Right lobe of liver (tissue), 6 donors: ENCODE measurements around the gene DUOX2. TPM values are rescaled to one million over a fixed set of nuclear protein-coding genes. Genes with fewer than 3 reads are reported as not detected.
A peak's percentile ranks its signal among the peaks of the same experiment; 100 is the strongest.

Source experiments
- ATAC-seq, 4 donors: fragments of 200-7000 bp; cut with Tn5 transposase; one replicate each; pipeline ENCODE4 v1.9.1; 2020; ENCODE audit warnings: mild to moderate bottlenecking in 4 of 4, moderate library complexity in 4 of 4
- DNase-seq, 3 donors: peaks; one replicate each; pipeline ENCODE4 v3.0.0-alpha.2; 2020
- H3K27ac ChIP-seq, 3 donors: fragments of 200-600 bp; one replicate each; pipeline ENCODE4 v1.8.0; 2022
- H3K27me3 ChIP-seq, 2 donors: fragments of 200-600 bp; one replicate each; pipeline ENCODE4 v1.8.0; 2022
- H3K36me3 ChIP-seq, 4 donors: fragments of 200-600 bp; sonication (generic) in 1 of 4; one replicate each; pipeline versions ENCODE4 v1.5.1 to v1.8.0; 2017 to 2022; ENCODE audit warnings: control low read depth in 1 of 4
- H3K4me1 ChIP-seq, 4 donors: fragments of 200-600 bp; sonication (generic) in 1 of 4; one replicate each; pipeline versions ENCODE4 v1.5.1 to v1.8.0; 2017 to 2022; ENCODE audit warnings: control low read depth in 1 of 4
- H3K4me3 ChIP-seq, 3 donors: fragments of 200-600 bp; one replicate each; pipeline ENCODE4 v1.8.0; 2022
- H3K9me3 ChIP-seq, 4 donors: fragments of 200-600 bp; sonication (generic) in 1 of 4; one replicate each; pipeline versions ENCODE4 v1.5.1 to v1.8.0; 2017 to 2022; ENCODE audit warnings: control low read depth in 1 of 4
- POLR2A ChIP-seq: fragments of 450-650 bp; IDR thresholded peaks from one replicate; pipeline ENCODE4 v1.6.1; 2017; ENCODE audit warnings: antibody characterized with exemption, mild to moderate bottlenecking
- WGBS: methylation state at CpG from one replicate; pipeline ENCODE4 v1.1.6; 2018; ENCODE audit warnings: low coverage, low lambda C conversion rate; ENCODE audit not compliant: insufficient coverage; ENCODE audit errors: missing lambda C conversion rate; 5-methylcytosine and 5-hydroxymethylcytosine counted together
- intact Hi-C, 2 donors: fragments of 100-400 bp; cut with DNase I; formaldehyde crosslinking; loops; one replicate each; pipeline versions ENCODE4 v1.11.2 to v1.14.1; 2022
- long read RNA-seq: library from polyadenylated mRNA; unstranded; transcript quantifications from one replicate; pipeline ENCODE4 v2.0.0, GENCODE V29; 2019
- total RNA-seq, 6 experiments: library from RNA; depleted of rRNA in 2 of 6; stranded (reverse); fragments of >200 nt in 2 of 6; fragmentation: NEBNext Ultra II Directional in 3 of 6; extraction: Animal tissue kit (Norgen Biotek cat#: 25700) in 3 of 6; gene quantifications; one replicate each; pipeline versions ENCODE4 v1.1.0 to v1.2.4, GENCODE V29; 2016 to 2023
- TF ChIP-seq, protein P1 (sequence below), 4 donors: fragments of 200-600 bp in 3 of 4; fragments of 450-650 bp in 1 of 4; IDR thresholded peaks; one replicate each; pipeline versions ENCODE4 v1.5.1 to v1.8.0; 2016 to 2022; ENCODE audit warnings: antibody characterized with exemption in 4 of 4, mild to moderate bottlenecking in 2 of 4
- donor health status: DM: no; HTN: yes; CAD: no.
- donor health status: DM: no; HTN: no; CAD: no.
- donor health status: DM: no; HTN: no; CAD: no.
- donor health status: DM: no; HTN: yes; CAD: no.
- donor health status: DM: no; HTN: yes; CAD: no.

Gene DUOX2
- under 1 TPM in 5 of 6 experiments, not detected in 1; 0.02 to 0.93 (median 0.25) TPM for total RNA-seq
- long read RNA-seq = 0 reads

DNA sequence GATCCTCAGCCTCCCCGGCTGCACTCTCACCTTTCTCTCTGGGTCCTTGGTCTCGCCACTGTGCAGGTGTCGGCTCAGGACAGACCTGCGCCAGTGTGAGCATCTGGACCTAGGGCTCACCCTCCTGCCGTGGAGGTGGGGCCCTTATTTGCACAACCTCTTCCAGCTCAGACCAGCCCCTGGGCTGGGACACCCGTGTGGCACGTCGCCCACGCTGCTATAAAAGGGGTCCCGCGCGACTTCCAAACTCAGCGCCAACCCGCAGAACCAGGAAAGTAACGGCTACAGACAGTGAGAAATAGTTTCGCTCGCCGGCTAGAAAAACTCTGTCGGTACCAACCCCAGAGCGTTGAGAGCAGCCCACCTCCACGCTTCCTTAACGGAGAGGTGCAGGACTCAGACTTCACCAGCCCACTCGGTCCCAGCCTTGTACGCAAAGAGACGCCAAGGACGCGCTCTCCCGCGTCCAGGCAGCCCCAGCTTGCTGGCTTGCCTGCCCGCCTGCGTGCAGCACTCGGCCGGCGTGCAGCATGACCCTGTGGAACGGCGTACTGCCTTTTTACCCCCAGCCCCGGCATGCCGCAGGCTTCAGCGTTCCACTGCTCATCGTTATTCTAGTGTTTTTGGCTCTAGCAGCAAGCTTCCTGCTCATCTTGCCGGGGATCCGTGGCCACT, at the start of gene DUOX2, which contains the start of gene DUOXA2:
TSS of gene DUOX2 (minus strand) at position 97 of the 675 bp plus-strand sequence. CDS start 761 bp downstream, outside the sequence.
TSS of gene DUOXA2 (plus strand) at position 251 of the 675 bp plus-strand sequence. CDS start at position 531, 280 bp downstream.
- Histone ChIP-seq H3K27ac (no peak within 1 kb of the TSS), H3K4me3 (no peak within 1 kb of the TSS), H3K27me3 (peaks cover 4 to 13% of the 10 kb centered on the region in 2 donors), H3K9me3 (no peaks in the 10 kb centered on the region), H3K36me3 (no peaks in the 10 kb centered on the region), H3K4me1 (peaks cover 0 to 13% (median 2%) of the 10 kb centered on the region in 4 donors)
- TF ChIP-seq, protein P1, sequence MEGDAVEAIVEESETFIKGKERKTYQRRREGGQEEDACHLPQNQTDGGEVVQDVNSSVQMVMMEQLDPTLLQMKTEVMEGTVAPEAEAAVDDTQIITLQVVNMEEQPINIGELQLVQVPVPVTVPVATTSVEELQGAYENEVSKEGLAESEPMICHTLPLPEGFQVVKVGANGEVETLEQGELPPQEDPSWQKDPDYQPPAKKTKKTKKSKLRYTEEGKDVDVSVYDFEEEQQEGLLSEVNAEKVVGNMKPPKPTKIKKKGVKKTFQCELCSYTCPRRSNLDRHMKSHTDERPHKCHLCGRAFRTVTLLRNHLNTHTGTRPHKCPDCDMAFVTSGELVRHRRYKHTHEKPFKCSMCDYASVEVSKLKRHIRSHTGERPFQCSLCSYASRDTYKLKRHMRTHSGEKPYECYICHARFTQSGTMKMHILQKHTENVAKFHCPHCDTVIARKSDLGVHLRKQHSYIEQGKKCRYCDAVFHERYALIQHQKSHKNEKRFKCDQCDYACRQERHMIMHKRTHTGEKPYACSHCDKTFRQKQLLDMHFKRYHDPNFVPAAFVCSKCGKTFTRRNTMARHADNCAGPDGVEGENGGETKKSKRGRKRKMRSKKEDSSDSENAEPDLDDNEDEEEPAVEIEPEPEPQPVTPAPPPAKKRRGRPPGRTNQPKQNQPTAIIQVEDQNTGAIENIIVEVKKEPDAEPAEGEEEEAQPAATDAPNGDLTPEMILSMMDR (IDR thresholded peaks at IDR 0.05) = no peak
- no peak for TF ChIP-seq POLR2A
- intact Hi-C loops = loop anchor here in 1 of 2 donors (10.0 kb wide), 1 partner anchor 149 kb away; no protein-coding TSS in a partner anchor
- ATAC-seq = peak in 3 of 4 donors; percentile 4 to 21 (median 7)
- DNase-seq = no peak
- 4% methylated on average over 24 of the region's 42 CpGs for WGBS

DNA sequence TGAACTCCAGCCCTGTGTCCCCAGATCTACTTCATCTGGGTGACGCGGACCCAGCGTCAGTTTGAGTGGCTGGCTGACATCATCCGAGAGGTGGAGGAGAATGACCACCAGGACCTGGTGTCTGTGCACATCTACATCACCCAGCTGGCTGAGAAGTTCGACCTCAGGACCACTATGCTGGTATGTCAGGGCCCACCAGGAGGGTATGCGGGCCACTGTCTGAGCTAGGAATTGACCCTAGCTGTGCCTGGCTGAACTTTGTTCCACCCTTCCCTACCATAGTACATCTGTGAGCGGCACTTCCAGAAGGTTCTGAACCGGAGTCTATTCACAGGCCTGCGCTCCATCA, 49.5 kb upstream of the DUOX2 start:
- no peak overlapping the region for H3K27ac ChIP-seq
- no peaks in the 10 kb centered on the region for H3K9me3 ChIP-seq
- DNase-seq = no peak
- intact Hi-C loops = loop anchor here in 1 of 2 donors (10.0 kb wide), 1 partner anchor 101 kb away; no protein-coding TSS in a partner anchor
- TF ChIP-seq POLR2A = no peak
- TF ChIP-seq, protein P1 (IDR thresholded peaks at IDR 0.05) = no peak
- H3K27me3 ChIP-seq = no peaks in the 10 kb centered on the region
- H3K4me1 ChIP-seq = peaks cover 0 to 4% (median 0%) of the 10 kb centered on the region in 4 donors
- ATAC-seq = no peak
- 74% methylated on average over 4 of the region's 9 CpGs for WGBS
- no peak overlapping the region for H3K4me3 ChIP-seq
- no peaks in the 10 kb centered on the region for H3K36me3 ChIP-seq

DNA sequence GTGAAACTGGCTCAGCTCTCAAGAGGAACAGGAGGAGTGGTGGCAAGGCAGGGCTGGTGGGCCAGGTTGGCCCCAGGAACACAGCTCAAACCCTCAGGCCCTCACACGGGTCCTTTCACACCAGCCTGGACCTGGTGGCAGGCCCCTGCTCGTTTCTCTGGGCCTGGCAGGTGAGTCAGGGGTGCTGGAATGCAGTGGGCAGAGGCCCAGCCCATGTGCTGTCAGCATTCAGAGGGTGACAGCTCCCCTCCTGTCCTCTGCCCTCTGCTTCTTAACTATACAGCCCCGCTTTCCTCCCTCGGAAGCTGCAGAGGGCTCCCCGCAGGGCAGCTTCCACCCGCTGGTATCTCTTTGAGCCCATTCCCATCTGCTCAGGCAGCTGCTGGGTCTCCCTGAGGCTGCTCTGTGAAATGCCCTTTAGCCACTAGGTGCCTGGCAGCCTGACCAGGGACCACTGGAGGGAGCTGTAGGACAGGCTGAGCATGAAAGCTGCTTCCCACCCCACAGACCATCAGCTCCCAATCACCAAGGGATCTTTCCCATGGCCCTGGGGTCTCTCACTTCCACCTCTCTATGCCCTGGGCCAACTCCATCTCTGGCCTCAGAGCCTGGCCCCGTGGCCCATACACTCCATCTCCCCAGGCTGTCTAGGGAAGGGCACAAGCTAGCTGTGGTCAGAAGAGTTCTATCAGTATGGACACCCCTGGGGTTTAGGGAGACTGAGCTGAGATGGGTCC, 49.0 kb upstream of the DUOX2 start:
- Histone ChIP-seq H3K4me1 (peaks cover 0 to 4% (median 0%) of the 10 kb centered on the region in 4 donors), H3K27ac (no peak overlapping the region), H3K36me3 (no peaks in the 10 kb centered on the region), H3K9me3 (no peaks in the 10 kb centered on the region), H3K27me3 (no peaks in the 10 kb centered on the region), H3K4me3 (no peak overlapping the region)
- TF ChIP-seq POLR2A = no peak
- TF ChIP-seq, protein P1 (IDR thresholded peaks at IDR 0.05) = peak; percentile 89 to 94 (median 92)
- peak; percentile 74 to 81 (median 79) for DNase-seq
- WGBS = 33% methylated on average over 1 of the region's 7 CpGs
- intact Hi-C loops = loop anchor here in 1 of 2 donors (10.0 kb wide), 1 partner anchor 102 kb away; no protein-coding TSS in a partner anchor
- peak; percentile 72 to 81 (median 76) for ATAC-seq

GRCh38 chr15:45161666-45162065, 47.7 kb upstream of the DUOX2 start:
- peaks cover 0 to 4% (median 0%) of the 10 kb centered on the region in 4 donors for H3K4me1 ChIP-seq
- H3K27me3 ChIP-seq = no peaks in the 10 kb centered on the region
- TF ChIP-seq POLR2A = no peak
- TF ChIP-seq, protein P1 (IDR thresholded peaks at IDR 0.05) = no peak
- DNase-seq (no peak), ATAC-seq (no peak)
- H3K36me3 ChIP-seq = no peaks in the 10 kb centered on the region
- H3K9me3 ChIP-seq = no peaks in the 10 kb centered on the region
- H3K27ac ChIP-seq = no peak overlapping the region
- WGBS = 90% methylated on average over 2 of the region's 14 CpGs
- intact Hi-C loops = loop anchor here in 1 of 2 donors (10.0 kb wide), 1 partner anchor 103 kb away; no protein-coding TSS in a partner anchor
- H3K4me3 ChIP-seq = no peak overlapping the region
